WTC11 (cell line): ENCODE data around the gene LAMC2. TPM values are rescaled to one million over a fixed set of nuclear protein-coding genes. Genes with fewer than 3 reads are reported as not detected.

Experiments used
- ATAC-seq: fragments of 200-7000 bp; cut with Tn5 transposase; 2 replicates; pipeline ENCODE4 v1.10.0; 2021; ENCODE audit warnings: mild to moderate bottlenecking, moderate library complexity
- CTCF ChIA-PET: fragments of 300-600 bp; sonication (Branson Sonifier 250); formaldehyde crosslinking; loops from one replicate; lab custom pipeline; 2021; ENCODE audit warnings: antibody characterized with exemption; lab: Charles Lee
- POLR2A ChIA-PET: fragments of 350-600 bp; sonication (Branson Sonifier 250); formaldehyde crosslinking; loops from one replicate; lab custom pipeline; 2021; ENCODE audit warnings: antibody characterized with exemption; lab: Charles Lee
- DNase-seq: peaks from one replicate; pipeline ENCODE4 v3.0.0; 2021; ENCODE audit warnings: low spot score
- H3K27ac Mint-ChIP-seq: 2 replicates; pipeline ENCODE4 v1.8.0; 2021; ENCODE audit warnings: mixed read lengths
- H3K27me3 Mint-ChIP-seq: 2 replicates; pipeline ENCODE4 v1.8.0; 2021; ENCODE audit warnings: low read depth, mild to moderate bottlenecking, moderate library complexity, mixed read lengths
- H3K36me3 Mint-ChIP-seq: 2 replicates; pipeline ENCODE4 v1.8.0; 2021; ENCODE audit warnings: mixed read lengths
- H3K4me1 Mint-ChIP-seq: 2 replicates; pipeline ENCODE4 v1.8.0; 2022; ENCODE audit warnings: mixed read lengths
- H3K4me3 Mint-ChIP-seq: 2 replicates; pipeline ENCODE4 v1.8.0; 2021; ENCODE audit warnings: mild to moderate bottlenecking, moderate library complexity, mixed read lengths
- H3K9me3 Mint-ChIP-seq: 2 replicates; pipeline ENCODE4 v1.8.0; 2021; ENCODE audit warnings: mixed read lengths
- CREM ChIP-seq: sonication (generic); formaldehyde crosslinking; IDR thresholded peaks from 2 replicates; pipeline ENCODE4 v1.8.1; 2022; ENCODE audit warnings: mild to moderate bottlenecking, missing genetic modification reagents, moderate library complexity
- ESRRA ChIP-seq: sonication (generic); formaldehyde crosslinking; IDR thresholded peaks from 2 replicates; pipeline ENCODE4 v1.8.1; 2022; ENCODE audit warnings: mild to moderate bottlenecking, missing genetic modification reagents, borderline replicate concordance
- FOXP1 ChIP-seq: sonication (generic); formaldehyde crosslinking; IDR thresholded peaks from 2 replicates; pipeline ENCODE4 v1.8.0; 2022; ENCODE audit warnings: missing genetic modification reagents, mild to moderate bottlenecking, moderate library complexity, borderline replicate concordance
- JAZF1 ChIP-seq: fragments of 250-450 bp; sonication (Bioruptor Pico); IDR thresholded peaks from 2 replicates; pipeline ENCODE4 v1.9.0; 2021; ENCODE audit warnings: moderate library complexity, mild to moderate bottlenecking, inconsistent platforms
- NFATC4 ChIP-seq: fragments of 250-450 bp; sonication (Bioruptor Pico); IDR thresholded peaks from 2 replicates; pipeline ENCODE4 v1.9.0; 2021; ENCODE audit warnings: mild to moderate bottlenecking
- NFYB ChIP-seq: sonication (generic); formaldehyde crosslinking; conservative IDR thresholded peaks from 2 replicates; pipeline ENCODE4 v1.8.0; 2022; ENCODE audit warnings: low read depth, missing genetic modification reagents
- NR3C1 ChIP-seq: sonication (generic); formaldehyde crosslinking; conservative IDR thresholded peaks from 2 replicates; pipeline ENCODE4 v1.8.1; 2023; ENCODE audit warnings: low read depth, mild to moderate bottlenecking, missing genetic modification reagents
- SMAD3 ChIP-seq: sonication (generic); formaldehyde crosslinking; IDR thresholded peaks from 2 replicates; pipeline ENCODE4 v1.8.0; 2022; ENCODE audit warnings: missing genetic modification reagents, mild to moderate bottlenecking, borderline replicate concordance
- TEAD4 ChIP-seq: sonication (generic); formaldehyde crosslinking; IDR thresholded peaks from 2 replicates; pipeline ENCODE4 v1.8.0; 2022; ENCODE audit warnings: mild to moderate bottlenecking, missing genetic modification reagents
- ZBTB21 ChIP-seq: sonication (generic); formaldehyde crosslinking; IDR thresholded peaks from 2 replicates; pipeline ENCODE4 v1.8.1; 2023; ENCODE audit warnings: mild to moderate bottlenecking, missing genetic modification reagents, borderline replicate concordance
- ZNF219 ChIP-seq: sonication (generic); formaldehyde crosslinking; IDR thresholded peaks from 2 replicates; pipeline ENCODE4 v1.8.0; 2023; ENCODE audit warnings: missing genetic modification reagents, mild to moderate bottlenecking, borderline replicate concordance
- ZNF671 ChIP-seq: fragments of 250-450 bp; sonication (Bioruptor Pico); IDR thresholded peaks from 2 replicates; pipeline ENCODE4 v1.8.0; 2021; ENCODE audit warnings: mild to moderate bottlenecking
- total RNA-seq: library from RNA; stranded (reverse); gene quantifications from 3 replicates; pipeline ENCODE4 v1.2.3, GENCODE V29; 2021
- TF ChIP-seq, protein P1 (sequence below): fragments of 250-450 bp; sonication (Bioruptor Pico); conservative IDR thresholded peaks from 2 replicates; pipeline ENCODE4 v1.9.0; 2021; ENCODE audit warnings: mild to moderate bottlenecking
- TF ChIP-seq, protein P2 (sequence below): fragments of 250-450 bp; sonication (Bioruptor Pico); IDR thresholded peaks from 2 replicates; pipeline ENCODE4 v1.9.0; 2021; ENCODE audit warnings: mild to moderate bottlenecking, borderline replicate concordance
- TF ChIP-seq, protein P3 (sequence below): sonication (generic); formaldehyde crosslinking; IDR thresholded peaks from 2 replicates; pipeline ENCODE4 v1.8.0; 2022; ENCODE audit warnings: mild to moderate bottlenecking, missing genetic modification reagents
- TF ChIP-seq, protein P4 (sequence below): fragments of 200-600 bp; IDR thresholded peaks from 2 replicates; pipeline ENCODE4 v1.8.0; 2022; ENCODE audit warnings: antibody characterized with exemption
- TF ChIP-seq, protein P5 (sequence below): sonication (generic); formaldehyde crosslinking; IDR thresholded peaks from 2 replicates; pipeline ENCODE4 v1.8.1; 2022; ENCODE audit warnings: mild to moderate bottlenecking, missing genetic modification reagents, moderate library complexity, borderline replicate concordance
- TF ChIP-seq, protein P6 (sequence below): sonication (generic); formaldehyde crosslinking; IDR thresholded peaks from 2 replicates; pipeline ENCODE4 v1.8.1; 2022; ENCODE audit warnings: missing genetic modification reagents, borderline replicate concordance
- TF ChIP-seq, protein P7 (sequence below): sonication (generic); formaldehyde crosslinking; IDR thresholded peaks from 2 replicates; pipeline ENCODE4 v1.8.1; 2022; ENCODE audit warnings: low read depth, missing genetic modification reagents, borderline replicate concordance
- TF ChIP-seq, protein P8 (sequence below): sonication (generic); formaldehyde crosslinking; IDR thresholded peaks from 2 replicates; pipeline ENCODE4 v1.8.1; 2023; ENCODE audit warnings: mild to moderate bottlenecking, missing genetic modification reagents, moderate library complexity
- TF ChIP-seq, protein P9 (sequence below): sonication (generic); formaldehyde crosslinking; IDR thresholded peaks from 2 replicates; pipeline ENCODE4 v1.8.1; 2023; ENCODE audit warnings: mild to moderate bottlenecking, missing genetic modification reagents, moderate library complexity

Gene LAMC2
- total RNA-seq, 1 experiment from 2014 or later: 7.9 TPM

DNA sequence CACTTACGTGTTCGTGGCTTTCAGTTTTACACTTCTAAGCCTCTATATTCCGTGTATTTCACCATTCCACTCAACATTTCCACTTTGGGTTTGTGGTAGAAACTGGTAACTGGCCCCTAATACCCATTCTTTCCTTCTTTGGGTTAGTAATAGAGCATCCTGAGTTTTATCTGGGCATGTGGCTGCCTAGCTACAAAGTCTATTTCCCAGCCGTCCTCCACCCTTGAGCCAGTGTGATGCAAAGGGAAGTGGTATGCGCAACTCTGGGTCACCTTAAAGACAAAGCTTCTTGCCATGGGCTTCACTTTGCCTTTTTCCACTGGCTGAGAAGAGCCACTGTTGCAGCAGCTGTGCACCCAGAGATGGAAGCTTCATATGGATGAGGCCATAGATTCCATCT lies 73.9 kb downstream of the LAMC2 start (continued):
- TF ChIP-seq, protein P1, sequence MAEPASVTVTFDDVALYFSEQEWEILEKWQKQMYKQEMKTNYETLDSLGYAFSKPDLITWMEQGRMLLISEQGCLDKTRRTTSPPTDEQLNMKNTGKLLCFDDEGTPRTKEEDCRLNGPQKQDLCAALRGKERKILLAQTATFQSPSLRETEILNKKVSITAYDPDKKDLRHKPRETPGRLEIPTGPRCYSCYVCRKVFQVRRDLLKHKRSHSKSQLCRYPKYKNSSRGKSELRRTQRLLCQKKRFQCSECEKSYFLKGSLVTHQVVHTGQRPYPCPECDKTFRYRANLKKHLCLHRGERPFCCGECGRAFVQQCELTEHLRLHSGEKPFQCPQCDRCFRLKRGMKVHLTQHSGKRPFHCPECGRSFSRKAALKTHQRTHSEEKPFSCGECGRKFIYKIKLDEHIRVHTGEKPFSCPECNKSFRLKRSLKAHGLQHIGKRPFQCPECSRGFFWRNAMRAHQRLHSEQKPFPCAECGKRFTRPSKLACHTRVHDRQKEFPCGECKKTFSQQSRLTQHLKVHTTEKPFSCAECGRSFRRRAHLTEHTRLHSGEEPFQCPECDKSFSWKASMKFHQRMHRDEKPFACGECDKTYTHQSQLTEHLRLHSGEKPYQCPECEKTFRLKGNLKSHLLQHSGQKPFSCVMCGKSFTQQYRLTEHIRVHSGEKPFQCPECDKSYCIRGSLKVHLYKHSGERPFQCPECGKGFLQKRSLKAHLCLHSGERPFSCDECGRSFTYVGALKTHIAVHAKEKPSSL (CRISPR knock-in tag): no peak
- TF ChIP-seq JAZF1 (CRISPR knock-in tag): no peak
- no peak for TF ChIP-seq NR3C1
- TF ChIP-seq, all 79 proteins: peak for 0

DNA sequence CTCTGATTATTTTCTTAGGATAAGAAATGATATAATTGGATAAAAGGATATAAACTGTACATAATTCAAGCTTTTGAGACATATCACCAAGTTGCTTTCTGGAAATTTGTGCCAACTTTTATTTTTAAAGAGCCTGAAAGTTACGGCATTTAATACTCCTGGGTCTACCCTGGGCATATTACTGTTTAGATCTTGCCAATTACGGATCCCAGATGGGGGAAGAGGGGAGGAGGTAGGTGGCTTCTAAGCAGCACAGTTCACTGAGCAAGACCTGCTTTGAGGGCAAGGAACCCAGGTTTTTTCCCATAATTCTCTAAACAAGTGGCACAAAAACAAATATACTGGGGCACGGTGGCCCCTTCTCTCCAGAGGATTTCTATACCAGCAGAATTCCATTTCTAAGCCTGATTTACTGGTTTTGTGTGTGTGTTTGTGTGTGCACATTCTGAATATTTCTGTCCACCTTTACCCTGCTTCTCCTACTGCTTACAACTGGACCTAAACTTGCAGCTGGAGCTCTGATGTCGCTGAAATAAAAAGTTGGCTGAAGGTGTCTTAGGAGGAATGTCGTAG lies 76.7 kb downstream of the LAMC2 start:
- 0 out of 2 replicates have a peak, but pooled peaks cover 3% of the 10 kb centered on the region for H3K27me3 Mint-ChIP-seq
- no peaks in the 10 kb centered on the region for H3K36me3 Mint-ChIP-seq
- no peak for DNase-seq
- H3K4me3 Mint-ChIP-seq: no peak overlapping the region
- H3K4me1 Mint-ChIP-seq: peaks cover 26% of the 10 kb centered on the region
- ChIA-PET CTCF (interaction anchor here (0.6 kb wide), 1 partner anchor 195 kb away, joined by 4 read pairs; no protein-coding TSS in a partner anchor), POLR2A (no interaction called here)
- no peak for ATAC-seq
- H3K9me3 Mint-ChIP-seq: no peaks in the 10 kb centered on the region
- no peak overlapping the region for H3K27ac Mint-ChIP-seq
- TF ChIP-seq CREM (CRISPR knock-in tag): no peak
- TF ChIP-seq, protein P2, sequence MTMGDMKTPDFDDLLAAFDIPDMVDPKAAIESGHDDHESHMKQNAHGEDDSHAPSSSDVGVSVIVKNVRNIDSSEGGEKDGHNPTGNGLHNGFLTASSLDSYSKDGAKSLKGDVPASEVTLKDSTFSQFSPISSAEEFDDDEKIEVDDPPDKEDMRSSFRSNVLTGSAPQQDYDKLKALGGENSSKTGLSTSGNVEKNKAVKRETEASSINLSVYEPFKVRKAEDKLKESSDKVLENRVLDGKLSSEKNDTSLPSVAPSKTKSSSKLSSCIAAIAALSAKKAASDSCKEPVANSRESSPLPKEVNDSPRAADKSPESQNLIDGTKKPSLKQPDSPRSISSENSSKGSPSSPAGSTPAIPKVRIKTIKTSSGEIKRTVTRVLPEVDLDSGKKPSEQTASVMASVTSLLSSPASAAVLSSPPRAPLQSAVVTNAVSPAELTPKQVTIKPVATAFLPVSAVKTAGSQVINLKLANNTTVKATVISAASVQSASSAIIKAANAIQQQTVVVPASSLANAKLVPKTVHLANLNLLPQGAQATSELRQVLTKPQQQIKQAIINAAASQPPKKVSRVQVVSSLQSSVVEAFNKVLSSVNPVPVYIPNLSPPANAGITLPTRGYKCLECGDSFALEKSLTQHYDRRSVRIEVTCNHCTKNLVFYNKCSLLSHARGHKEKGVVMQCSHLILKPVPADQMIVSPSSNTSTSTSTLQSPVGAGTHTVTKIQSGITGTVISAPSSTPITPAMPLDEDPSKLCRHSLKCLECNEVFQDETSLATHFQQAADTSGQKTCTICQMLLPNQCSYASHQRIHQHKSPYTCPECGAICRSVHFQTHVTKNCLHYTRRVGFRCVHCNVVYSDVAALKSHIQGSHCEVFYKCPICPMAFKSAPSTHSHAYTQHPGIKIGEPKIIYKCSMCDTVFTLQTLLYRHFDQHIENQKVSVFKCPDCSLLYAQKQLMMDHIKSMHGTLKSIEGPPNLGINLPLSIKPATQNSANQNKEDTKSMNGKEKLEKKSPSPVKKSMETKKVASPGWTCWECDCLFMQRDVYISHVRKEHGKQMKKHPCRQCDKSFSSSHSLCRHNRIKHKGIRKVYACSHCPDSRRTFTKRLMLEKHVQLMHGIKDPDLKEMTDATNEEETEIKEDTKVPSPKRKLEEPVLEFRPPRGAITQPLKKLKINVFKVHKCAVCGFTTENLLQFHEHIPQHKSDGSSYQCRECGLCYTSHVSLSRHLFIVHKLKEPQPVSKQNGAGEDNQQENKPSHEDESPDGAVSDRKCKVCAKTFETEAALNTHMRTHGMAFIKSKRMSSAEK (CRISPR knock-in tag): no peak
- TF ChIP-seq, protein P3, sequence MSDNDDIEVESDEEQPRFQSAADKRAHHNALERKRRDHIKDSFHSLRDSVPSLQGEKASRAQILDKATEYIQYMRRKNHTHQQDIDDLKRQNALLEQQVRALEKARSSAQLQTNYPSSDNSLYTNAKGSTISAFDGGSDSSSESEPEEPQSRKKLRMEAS (CRISPR knock-in tag): no peak
- no peak for TF ChIP-seq FOXP1 (CRISPR knock-in tag)
- TF ChIP-seq SMAD3 (CRISPR knock-in tag): no peak
- no peak for TF ChIP-seq ZNF671
- no peak for TF ChIP-seq NFATC4 (CRISPR knock-in tag)
- no peak for TF ChIP-seq ESRRA
- TF ChIP-seq NFYB (CRISPR knock-in tag): no peak
- TF ChIP-seq, protein P4, sequence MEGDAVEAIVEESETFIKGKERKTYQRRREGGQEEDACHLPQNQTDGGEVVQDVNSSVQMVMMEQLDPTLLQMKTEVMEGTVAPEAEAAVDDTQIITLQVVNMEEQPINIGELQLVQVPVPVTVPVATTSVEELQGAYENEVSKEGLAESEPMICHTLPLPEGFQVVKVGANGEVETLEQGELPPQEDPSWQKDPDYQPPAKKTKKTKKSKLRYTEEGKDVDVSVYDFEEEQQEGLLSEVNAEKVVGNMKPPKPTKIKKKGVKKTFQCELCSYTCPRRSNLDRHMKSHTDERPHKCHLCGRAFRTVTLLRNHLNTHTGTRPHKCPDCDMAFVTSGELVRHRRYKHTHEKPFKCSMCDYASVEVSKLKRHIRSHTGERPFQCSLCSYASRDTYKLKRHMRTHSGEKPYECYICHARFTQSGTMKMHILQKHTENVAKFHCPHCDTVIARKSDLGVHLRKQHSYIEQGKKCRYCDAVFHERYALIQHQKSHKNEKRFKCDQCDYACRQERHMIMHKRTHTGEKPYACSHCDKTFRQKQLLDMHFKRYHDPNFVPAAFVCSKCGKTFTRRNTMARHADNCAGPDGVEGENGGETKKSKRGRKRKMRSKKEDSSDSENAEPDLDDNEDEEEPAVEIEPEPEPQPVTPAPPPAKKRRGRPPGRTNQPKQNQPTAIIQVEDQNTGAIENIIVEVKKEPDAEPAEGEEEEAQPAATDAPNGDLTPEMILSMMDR: no peak
- TF ChIP-seq, protein P5, sequence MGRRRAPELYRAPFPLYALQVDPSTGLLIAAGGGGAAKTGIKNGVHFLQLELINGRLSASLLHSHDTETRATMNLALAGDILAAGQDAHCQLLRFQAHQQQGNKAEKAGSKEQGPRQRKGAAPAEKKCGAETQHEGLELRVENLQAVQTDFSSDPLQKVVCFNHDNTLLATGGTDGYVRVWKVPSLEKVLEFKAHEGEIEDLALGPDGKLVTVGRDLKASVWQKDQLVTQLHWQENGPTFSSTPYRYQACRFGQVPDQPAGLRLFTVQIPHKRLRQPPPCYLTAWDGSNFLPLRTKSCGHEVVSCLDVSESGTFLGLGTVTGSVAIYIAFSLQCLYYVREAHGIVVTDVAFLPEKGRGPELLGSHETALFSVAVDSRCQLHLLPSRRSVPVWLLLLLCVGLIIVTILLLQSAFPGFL (CRISPR knock-in tag): no peak
- TF ChIP-seq ZNF219 (CRISPR knock-in tag): no peak
- TF ChIP-seq, protein P6, sequence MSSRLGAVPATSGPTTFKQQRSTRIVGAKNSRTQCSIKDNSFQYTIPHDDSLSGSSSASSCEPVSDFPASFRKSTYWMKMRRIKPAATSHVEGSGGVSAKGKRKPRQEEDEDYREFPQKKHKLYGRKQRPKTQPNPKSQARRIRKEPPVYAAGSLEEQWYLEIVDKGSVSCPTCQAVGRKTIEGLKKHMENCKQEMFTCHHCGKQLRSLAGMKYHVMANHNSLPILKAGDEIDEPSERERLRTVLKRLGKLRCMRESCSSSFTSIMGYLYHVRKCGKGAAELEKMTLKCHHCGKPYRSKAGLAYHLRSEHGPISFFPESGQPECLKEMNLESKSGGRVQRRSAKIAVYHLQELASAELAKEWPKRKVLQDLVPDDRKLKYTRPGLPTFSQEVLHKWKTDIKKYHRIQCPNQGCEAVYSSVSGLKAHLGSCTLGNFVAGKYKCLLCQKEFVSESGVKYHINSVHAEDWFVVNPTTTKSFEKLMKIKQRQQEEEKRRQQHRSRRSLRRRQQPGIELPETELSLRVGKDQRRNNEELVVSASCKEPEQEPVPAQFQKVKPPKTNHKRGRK (CRISPR knock-in tag): no peak
- TF ChIP-seq, protein P7, sequence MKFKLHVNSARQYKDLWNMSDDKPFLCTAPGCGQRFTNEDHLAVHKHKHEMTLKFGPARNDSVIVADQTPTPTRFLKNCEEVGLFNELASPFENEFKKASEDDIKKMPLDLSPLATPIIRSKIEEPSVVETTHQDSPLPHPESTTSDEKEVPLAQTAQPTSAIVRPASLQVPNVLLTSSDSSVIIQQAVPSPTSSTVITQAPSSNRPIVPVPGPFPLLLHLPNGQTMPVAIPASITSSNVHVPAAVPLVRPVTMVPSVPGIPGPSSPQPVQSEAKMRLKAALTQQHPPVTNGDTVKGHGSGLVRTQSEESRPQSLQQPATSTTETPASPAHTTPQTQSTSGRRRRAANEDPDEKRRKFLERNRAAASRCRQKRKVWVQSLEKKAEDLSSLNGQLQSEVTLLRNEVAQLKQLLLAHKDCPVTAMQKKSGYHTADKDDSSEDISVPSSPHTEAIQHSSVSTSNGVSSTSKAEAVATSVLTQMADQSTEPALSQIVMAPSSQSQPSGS (CRISPR knock-in tag): no peak
- TF ChIP-seq, protein P8, sequence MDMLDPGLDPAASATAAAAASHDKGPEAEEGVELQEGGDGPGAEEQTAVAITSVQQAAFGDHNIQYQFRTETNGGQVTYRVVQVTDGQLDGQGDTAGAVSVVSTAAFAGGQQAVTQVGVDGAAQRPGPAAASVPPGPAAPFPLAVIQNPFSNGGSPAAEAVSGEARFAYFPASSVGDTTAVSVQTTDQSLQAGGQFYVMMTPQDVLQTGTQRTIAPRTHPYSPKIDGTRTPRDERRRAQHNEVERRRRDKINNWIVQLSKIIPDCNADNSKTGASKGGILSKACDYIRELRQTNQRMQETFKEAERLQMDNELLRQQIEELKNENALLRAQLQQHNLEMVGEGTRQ (CRISPR knock-in tag): no peak
- no peak for TF ChIP-seq ZBTB21
- TF ChIP-seq, protein P9, sequence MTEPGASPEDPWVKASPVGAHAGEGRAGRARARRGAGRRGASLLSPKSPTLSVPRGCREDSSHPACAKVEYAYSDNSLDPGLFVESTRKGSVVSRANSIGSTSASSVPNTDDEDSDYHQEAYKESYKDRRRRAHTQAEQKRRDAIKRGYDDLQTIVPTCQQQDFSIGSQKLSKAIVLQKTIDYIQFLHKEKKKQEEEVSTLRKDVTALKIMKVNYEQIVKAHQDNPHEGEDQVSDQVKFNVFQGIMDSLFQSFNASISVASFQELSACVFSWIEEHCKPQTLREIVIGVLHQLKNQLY (CRISPR knock-in tag): no peak
- TF ChIP-seq TEAD4 (CRISPR knock-in tag): no peak
